ENCODE measurements around the gene LTO1. TPM values are rescaled to one million over a fixed set of nuclear protein-coding genes. Genes with fewer than 3 reads are reported as not detected.

The LTO1 gene
- total and polyA plus RNA-seq, 10 of the 15 experiments (the other 5 are each of a cell fraction or from before 2014, with no cell fraction given), result 2.6 to 27.5 (median 14.4) TPM

DNA sequence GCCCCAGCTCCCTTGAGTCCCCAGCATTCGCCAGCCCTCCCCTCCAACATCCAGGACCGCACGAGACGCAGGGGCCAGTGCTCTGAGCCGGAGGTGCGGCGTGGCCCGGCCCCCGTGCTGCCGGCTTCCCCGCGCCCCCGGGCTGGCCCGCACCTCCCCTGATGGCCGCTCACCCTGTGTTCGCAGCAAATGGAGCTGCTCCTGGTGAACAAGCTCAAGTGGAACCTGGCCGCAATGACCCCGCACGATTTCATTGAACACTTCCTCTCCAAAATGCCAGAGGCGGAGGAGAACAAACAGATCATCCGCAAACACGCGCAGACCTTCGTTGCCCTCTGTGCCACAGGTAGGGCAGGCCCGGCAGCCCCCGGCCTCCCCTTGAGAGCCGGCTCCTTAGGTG, 31.5 kb downstream of the LTO1 start:
- Histone ChIP-seq H3K79me2 (ENCODE audit: control insufficient read depth, insufficient read depth, low read length) (no peaks in the 10 kb centered on the region), H4K20me1 (ENCODE audit: control insufficient read depth, insufficient read depth) (no peaks in the 10 kb centered on the region), H3K27me3 (replicated peaks in 1 of 2; ENCODE audit: control insufficient read depth in 2 of 2, insufficient read depth in 2 of 2, low read length in 1 of 2) (peaks cover 7 to 20% of the 10 kb centered on the region in 2 experiments), H3K4me2 (ENCODE audit: control insufficient read depth, insufficient read depth) (no peak overlapping the region), H3K36me3 (ENCODE audit: control insufficient read depth in 2 of 2, insufficient read depth in 2 of 2, low read length in 1 of 2) (no peaks in the 10 kb centered on the region), H3K9ac (ENCODE audit: control insufficient read depth, insufficient read depth, low read length) (no peak overlapping the region), H3K4me1 (ENCODE audit: control insufficient read depth, insufficient read depth, low read length) (peaks cover 7% of the 10 kb centered on the region), H2AFZ (ENCODE audit: control insufficient read depth, low read depth, low read length) (no peak overlapping the region), H3K4me3 (peak overlapping the region; percentile 41; the same call in 1 of the 2 replicates), H3K9me3 (replicated peaks; ENCODE audit: control insufficient read depth, insufficient read depth, low read length) (no peaks in the 10 kb centered on the region), H3K27ac (ENCODE audit: control insufficient read depth, insufficient read depth) (no peak overlapping the region)
- no peak for TF ChIP-seq EED (IDR thresholded peaks at IDR 0.05; ENCODE audit: low read depth)
- DNase-seq (ENCODE audit: low read depth, low spot score) (no peak), ATAC-seq (no peak), FAIRE-seq (no peak)
- ChIA-PET CTCF (interaction anchor here (0.6 to 4.4 kb wide), 9 partner anchors 27 to 542 kb away, joined by 3 to 37 read pairs (median 3); partner anchors contain the start of gene MYEOV), POLR2A (no interaction called here), RAD21 (ENCODE audit: unreplicated experiment) (interaction anchor here (1.0 to 2.9 kb wide), 9 partner anchors 346 to 588 kb away, joined by 3 to 25 read pairs (median 8); partner anchors contain the start of gene SMIM38), SMC1A (ENCODE audit: uncharacterized antibody, unreplicated experiment) (interaction anchor here (1.1 to 3.3 kb wide), 5 partner anchors 27 to 542 kb away, joined by 4 to 10 read pairs (median 5); partner anchors contain the start of gene MYEOV)
- intact Hi-C loops (cut with micrococcal nuclease; ENCODE audit: unreplicated experiment), result loop anchor here (1.0 to 5.0 kb wide), 3 partner anchors 351 to 542 kb away; no protein-coding TSS in a partner anchor
- 78% methylated on average over 14 of the region's 27 CpGs for WGBS (ENCODE audit: insufficient coverage, insufficient replicate concordance, low lambda C conversion rate, missing lambda C conversion rate)
- in situ Hi-C loops (cut with MboI), result loop anchor here (5.0 kb wide), 1 partner anchor 351 kb away; the partner anchor contains the start of gene MYEOV
- BruUV-seq (replicated peaks), result no TSS peak

DNA sequence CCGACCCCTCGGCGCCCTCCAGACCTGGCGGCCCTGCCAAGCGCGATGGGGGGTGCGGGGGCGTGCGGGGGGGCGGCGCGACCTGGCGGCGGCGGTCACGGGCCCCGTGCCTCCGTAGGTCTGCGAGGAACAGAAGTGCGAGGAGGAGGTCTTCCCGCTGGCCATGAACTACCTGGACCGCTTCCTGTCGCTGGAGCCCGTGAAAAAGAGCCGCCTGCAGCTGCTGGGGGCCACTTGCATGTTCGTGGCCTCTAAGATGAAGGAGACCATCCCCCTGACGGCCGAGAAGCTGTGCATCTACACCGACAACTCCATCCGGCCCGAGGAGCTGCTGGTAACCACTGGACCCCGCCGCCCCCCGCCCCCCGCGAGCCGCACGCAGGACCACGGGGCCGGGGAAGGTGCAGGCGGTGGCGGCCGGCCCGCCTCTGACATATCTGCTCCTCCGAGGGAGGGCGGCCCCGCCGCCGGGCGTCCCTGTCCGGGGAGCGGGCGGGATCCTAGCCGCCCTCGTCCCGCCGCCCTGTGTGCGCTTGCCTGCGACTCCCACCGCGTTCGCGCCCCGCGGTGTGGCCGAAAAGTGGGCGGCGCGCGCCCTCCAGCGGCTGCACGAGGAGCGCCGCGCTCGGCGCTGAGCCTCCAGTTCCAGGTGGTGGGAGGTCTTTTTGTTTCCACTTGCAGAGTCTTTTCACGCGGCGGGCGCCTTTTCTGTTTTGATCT, 32.1 kb downstream of the LTO1 start:
- peak; percentile 85 for ATAC-seq
- POLR2A ChIA-PET, result interaction anchor here (0.9 kb wide), 1 partner anchor 539 kb away, joined by 3 read pairs; no protein-coding TSS in a partner anchor
- RAD21 ChIA-PET (ENCODE audit: unreplicated experiment), result interaction anchor here (0.6 to 2.9 kb wide), 15 partner anchors 199 to 587 kb away, joined by 3 to 25 read pairs (median 5); partner anchors contain the start of genes MYEOV and SMIM38
- in situ Hi-C loops (cut with MboI) (loop anchor here (5.0 kb wide), 1 partner anchor 351 kb away; the partner anchor contains the start of gene MYEOV), intact Hi-C loops (cut with micrococcal nuclease; ENCODE audit: unreplicated experiment) (loop anchor here (1.0 to 5.0 kb wide), 3 partner anchors 351 to 542 kb away; no protein-coding TSS in a partner anchor)
- Histone ChIP-seq H3K4me3 (peak overlapping the region; percentile 71; the same call in 1 of the 2 replicates), H4K20me1 (ENCODE audit: control insufficient read depth, insufficient read depth) (no peaks in the 10 kb centered on the region), H3K27me3 (replicated peaks in 1 of 2; ENCODE audit: control insufficient read depth in 2 of 2, insufficient read depth in 2 of 2, low read length in 1 of 2) (peaks cover 10 to 23% of the 10 kb centered on the region in 2 experiments), H3K36me3 (ENCODE audit: control insufficient read depth in 2 of 2, insufficient read depth in 2 of 2, low read length in 1 of 2) (no peaks in the 10 kb centered on the region), H3K9me3 (replicated peaks; ENCODE audit: control insufficient read depth, insufficient read depth, low read length) (no peaks in the 10 kb centered on the region), H3K27ac (ENCODE audit: control insufficient read depth, insufficient read depth) (no peak overlapping the region), H3K79me2 (ENCODE audit: control insufficient read depth, insufficient read depth, low read length) (no peaks in the 10 kb centered on the region), H2AFZ (ENCODE audit: control insufficient read depth, low read depth, low read length) (peak overlapping the region; percentile 2; the same call in 1 of the 2 replicates), H3K9ac (ENCODE audit: control insufficient read depth, insufficient read depth, low read length) (no peak overlapping the region; the same call in 1 of the 2 replicates), H3K4me2 (ENCODE audit: control insufficient read depth, insufficient read depth) (peak overlapping the region; percentile 68; the same call in 1 of the 2 replicates), H3K4me1 (ENCODE audit: control insufficient read depth, insufficient read depth, low read length) (peaks cover 13% of the 10 kb centered on the region)
- FAIRE-seq, result no peak
- SMC1A ChIA-PET (ENCODE audit: uncharacterized antibody, unreplicated experiment), result interaction anchor here (1.1 to 3.3 kb wide), 7 partner anchors 27 to 541 kb away, joined by 4 to 10 read pairs (median 5); partner anchors contain the start of gene MYEOV
- WGBS (ENCODE audit: insufficient coverage, insufficient replicate concordance, low lambda C conversion rate, missing lambda C conversion rate), result 2% methylated on average over 54 of the region's 81 CpGs
- CTCF ChIA-PET, result interaction anchor here (0.6 to 4.4 kb wide), 10 partner anchors 27 to 542 kb away, joined by 3 to 37 read pairs (median 3); partner anchors contain the start of gene MYEOV
- no TSS peak for BruUV-seq (replicated peaks)
- DNase-seq (ENCODE audit: low read depth, low spot score), result no peak
- TF ChIP-seq SP1 (IDR thresholded peaks at IDR 0.05; ENCODE audit: low read depth, low read length) (no peak), YY1 (IDR thresholded peaks at IDR 0.05; ENCODE audit: low read depth, low read length) (peak; percentile 68; the same call in 1 of the 2 replicates), PAX5 (IDR thresholded peaks at IDR 0.05; ENCODE audit: borderline replicate concordance, low read depth, low read length) (no peak; the same call in 1 of the 2 replicates), LARP7 (IDR thresholded peaks at IDR 0.05) (peak; percentile 79), CHD2 (IDR thresholded peaks at IDR 0.05; ENCODE audit: borderline replicate concordance, low read depth, low read length) (no peak), BRCA1 (IDR thresholded peaks at IDR 0.05; ENCODE audit: low read depth, low read length) (no peak), POU2F2 (IDR thresholded peaks at IDR 0.05; ENCODE audit: borderline replicate concordance, low read depth, low read length) (peak; percentile 44; the same call in 1 of the 3 replicates), SMARCA5 (IDR thresholded peaks at IDR 0.05) (peak; percentile 94), RB1 (IDR thresholded peaks at IDR 0.05; ENCODE audit: borderline replicate concordance) (peak; percentile 97; the same call in 1 of the 2 replicates)
- TF ChIP-seq, protein P1, sequence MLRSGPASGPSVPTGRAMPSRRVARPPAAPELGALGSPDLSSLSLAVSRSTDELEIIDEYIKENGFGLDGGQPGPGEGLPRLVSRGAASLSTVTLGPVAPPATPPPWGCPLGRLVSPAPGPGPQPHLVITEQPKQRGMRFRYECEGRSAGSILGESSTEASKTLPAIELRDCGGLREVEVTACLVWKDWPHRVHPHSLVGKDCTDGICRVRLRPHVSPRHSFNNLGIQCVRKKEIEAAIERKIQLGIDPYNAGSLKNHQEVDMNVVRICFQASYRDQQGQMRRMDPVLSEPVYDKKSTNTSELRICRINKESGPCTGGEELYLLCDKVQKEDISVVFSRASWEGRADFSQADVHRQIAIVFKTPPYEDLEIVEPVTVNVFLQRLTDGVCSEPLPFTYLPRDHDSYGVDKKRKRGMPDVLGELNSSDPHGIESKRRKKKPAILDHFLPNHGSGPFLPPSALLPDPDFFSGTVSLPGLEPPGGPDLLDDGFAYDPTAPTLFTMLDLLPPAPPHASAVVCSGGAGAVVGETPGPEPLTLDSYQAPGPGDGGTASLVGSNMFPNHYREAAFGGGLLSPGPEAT (IDR thresholded peaks at IDR 0.05; ENCODE audit: low read depth), result no peak
- TF ChIP-seq, protein P2, sequence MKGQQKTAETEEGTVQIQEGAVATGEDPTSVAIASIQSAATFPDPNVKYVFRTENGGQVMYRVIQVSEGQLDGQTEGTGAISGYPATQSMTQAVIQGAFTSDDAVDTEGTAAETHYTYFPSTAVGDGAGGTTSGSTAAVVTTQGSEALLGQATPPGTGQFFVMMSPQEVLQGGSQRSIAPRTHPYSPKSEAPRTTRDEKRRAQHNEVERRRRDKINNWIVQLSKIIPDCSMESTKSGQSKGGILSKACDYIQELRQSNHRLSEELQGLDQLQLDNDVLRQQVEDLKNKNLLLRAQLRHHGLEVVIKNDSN (IDR thresholded peaks at IDR 0.05; ENCODE audit: borderline replicate concordance, extremely low read length, insufficient read depth, low read depth, low read length), result no peak
